ENCODE data around the gene GREM2. TPM values are rescaled to one million over a fixed set of nuclear protein-coding genes. Genes with fewer than 3 reads are reported as not detected.

The GREM2 gene
- total RNA-seq, 1 donor from 2014 or later: not detected

GRCh38 chr1:240498335-240498734 is 113.6 kb downstream of the GREM2 start:
- no peaks in the 10 kb centered on the region for H3K27me3 Mint-ChIP-seq
- no peaks in the 10 kb centered on the region for H3K36me3 Mint-ChIP-seq (ENCODE audit: low read depth)
- no peak overlapping the region for H3K4me3 Mint-ChIP-seq
- no peak overlapping the region for H3K27ac Mint-ChIP-seq
- ATAC-seq (ENCODE audit: low read depth): no peak
- no peaks in the 10 kb centered on the region for H3K4me1 Mint-ChIP-seq
- ChIA-PET POLR2A (no interaction called here), CTCF (no interaction called here)
- intact Hi-C loops (cut with micrococcal nuclease): no loop called here
- TF ChIP-seq, protein P1, sequence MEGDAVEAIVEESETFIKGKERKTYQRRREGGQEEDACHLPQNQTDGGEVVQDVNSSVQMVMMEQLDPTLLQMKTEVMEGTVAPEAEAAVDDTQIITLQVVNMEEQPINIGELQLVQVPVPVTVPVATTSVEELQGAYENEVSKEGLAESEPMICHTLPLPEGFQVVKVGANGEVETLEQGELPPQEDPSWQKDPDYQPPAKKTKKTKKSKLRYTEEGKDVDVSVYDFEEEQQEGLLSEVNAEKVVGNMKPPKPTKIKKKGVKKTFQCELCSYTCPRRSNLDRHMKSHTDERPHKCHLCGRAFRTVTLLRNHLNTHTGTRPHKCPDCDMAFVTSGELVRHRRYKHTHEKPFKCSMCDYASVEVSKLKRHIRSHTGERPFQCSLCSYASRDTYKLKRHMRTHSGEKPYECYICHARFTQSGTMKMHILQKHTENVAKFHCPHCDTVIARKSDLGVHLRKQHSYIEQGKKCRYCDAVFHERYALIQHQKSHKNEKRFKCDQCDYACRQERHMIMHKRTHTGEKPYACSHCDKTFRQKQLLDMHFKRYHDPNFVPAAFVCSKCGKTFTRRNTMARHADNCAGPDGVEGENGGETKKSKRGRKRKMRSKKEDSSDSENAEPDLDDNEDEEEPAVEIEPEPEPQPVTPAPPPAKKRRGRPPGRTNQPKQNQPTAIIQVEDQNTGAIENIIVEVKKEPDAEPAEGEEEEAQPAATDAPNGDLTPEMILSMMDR (IDR thresholded peaks at IDR 0.05): no peak
- peaks cover 2% of the 10 kb centered on the region for H3K9me3 Mint-ChIP-seq
- no peak for DNase-seq

- Mint-ChIP-seq H3K4me3 (no peak overlapping the region), H3K27ac (no peak overlapping the region), H3K36me3 (ENCODE audit: low read depth) (no peaks in the 10 kb centered on the region), H3K4me1 (no peaks in the 10 kb centered on the region), H3K9me3 (peaks cover 2% of the 10 kb centered on the region), H3K27me3 (no peaks in the 10 kb centered on the region)
- DNase-seq (no peak), ATAC-seq (ENCODE audit: low read depth) (no peak)
- TF ChIP-seq, protein P1 (IDR thresholded peaks at IDR 0.05): no peak
- ChIA-PET CTCF (no interaction called here), POLR2A (no interaction called here)
- intact Hi-C loops (cut with micrococcal nuclease): no loop called here
Measured at GRCh38 chr1:240497908-240498307, 114.0 kb downstream of the GREM2 start.

DNA sequence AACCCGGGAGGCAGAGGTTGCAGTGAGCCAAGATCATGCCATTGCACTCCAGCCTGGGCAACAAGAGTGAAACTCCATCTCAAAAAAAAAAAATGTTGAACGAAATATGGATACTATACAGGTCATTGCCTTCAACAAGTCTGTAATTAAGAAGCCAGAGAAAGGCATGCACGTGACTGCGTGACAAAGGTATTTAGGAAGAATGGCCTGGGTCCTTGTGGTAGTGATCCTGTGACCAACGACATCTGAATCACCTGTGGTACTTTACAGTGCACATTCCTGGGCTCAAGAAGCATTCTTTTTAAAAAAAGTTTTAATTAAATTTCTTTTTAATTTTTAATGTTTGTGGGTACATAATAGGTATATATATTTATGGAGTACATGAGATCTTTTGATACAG is 115.0 kb downstream of the GREM2 start:
- H3K27me3 Mint-ChIP-seq: no peaks in the 10 kb centered on the region
- intact Hi-C loops (cut with micrococcal nuclease): no loop called here
- H3K27ac Mint-ChIP-seq: no peak overlapping the region

GRCh38 chr1:240496356-240496755 is 115.6 kb downstream of the GREM2 start:
- ChIA-PET CTCF (no interaction called here), POLR2A (no interaction called here)
- intact Hi-C loops (cut with micrococcal nuclease): no loop called here
- Mint-ChIP-seq H3K9me3 (peaks cover 6% of the 10 kb centered on the region), H3K27ac (no peak overlapping the region), H3K4me1 (no peaks in the 10 kb centered on the region), H3K27me3 (no peaks in the 10 kb centered on the region), H3K4me3 (no peak overlapping the region), H3K36me3 (ENCODE audit: low read depth) (no peaks in the 10 kb centered on the region)
- ATAC-seq (ENCODE audit: low read depth) (no peak), DNase-seq (no peak)
- TF ChIP-seq, protein P1 (IDR thresholded peaks at IDR 0.05): no peak

More for the DNA sequence above, 115.0 kb downstream of the GREM2 start:
- H3K4me3 Mint-ChIP-seq: no peak overlapping the region
- peaks cover 2% of the 10 kb centered on the region for H3K9me3 Mint-ChIP-seq
- TF ChIP-seq, protein P1 (IDR thresholded peaks at IDR 0.05): no peak
- ATAC-seq (ENCODE audit: low read depth) (no peak), DNase-seq (no peak)
- ChIA-PET CTCF (no interaction called here), POLR2A (no interaction called here)
- H3K36me3 Mint-ChIP-seq (ENCODE audit: low read depth): no peaks in the 10 kb centered on the region
- no peaks in the 10 kb centered on the region for H3K4me1 Mint-ChIP-seq

GRCh38 chr1:240495601-240496000 is 116.4 kb downstream of the GREM2 start:
- peaks cover 6% of the 10 kb centered on the region for H3K9me3 Mint-ChIP-seq
- ATAC-seq (ENCODE audit: low read depth) (no peak), DNase-seq (no peak)
- TF ChIP-seq, protein P1 (IDR thresholded peaks at IDR 0.05): no peak
- no peaks in the 10 kb centered on the region for H3K27me3 Mint-ChIP-seq
- no peak overlapping the region for H3K4me3 Mint-ChIP-seq
- no peaks in the 10 kb centered on the region for H3K36me3 Mint-ChIP-seq (ENCODE audit: low read depth)
- intact Hi-C loops (cut with micrococcal nuclease): no loop called here
- CTCF ChIA-PET: no interaction called here
- no peak overlapping the region for H3K27ac Mint-ChIP-seq
- POLR2A ChIA-PET: no interaction called here
- H3K4me1 Mint-ChIP-seq: no peaks in the 10 kb centered on the region
